Suprapubic skin (tissue), 4 donors: ENCODE data around the gene ACOT2.
"Not testable (repeated sequence)": the region's sequence is repeated elsewhere in the genome, so short reads cannot be mapped to it uniquely, and the experiment has no call there.

Experiments used
- EP300 ChIP-seq: sonication (generic); formaldehyde crosslinking; IDR thresholded peaks from one replicate; pipeline ENCODE4 v1.6.1; 2017; ENCODE audit warnings: antibody characterized with exemption
- POLR2AphosphoS5 ChIP-seq, 3 donors: sonication (generic); formaldehyde crosslinking; IDR thresholded peaks; one replicate each; pipeline ENCODE4 v1.6.1; 2017; ENCODE audit warnings: antibody characterized with exemption in 3 of 3
- TF ChIP-seq, protein P1 (sequence below), 2 donors: fragments of 200-600 bp in 1 of 2; fragments of 450-650 bp in 1 of 2; sonication (generic) in 1 of 2; IDR thresholded peaks; one replicate each; pipeline ENCODE4 v1.5.1; 2016 to 2019; ENCODE audit warnings: antibody characterized with exemption in 2 of 2, mild to moderate bottlenecking in 1 of 2, moderate library complexity in 1 of 2

- TF ChIP-seq POLR2AphosphoS5 (IDR thresholded peaks at IDR 0.05); EP300: not testable (repeated sequence)
- TF ChIP-seq, protein P1, sequence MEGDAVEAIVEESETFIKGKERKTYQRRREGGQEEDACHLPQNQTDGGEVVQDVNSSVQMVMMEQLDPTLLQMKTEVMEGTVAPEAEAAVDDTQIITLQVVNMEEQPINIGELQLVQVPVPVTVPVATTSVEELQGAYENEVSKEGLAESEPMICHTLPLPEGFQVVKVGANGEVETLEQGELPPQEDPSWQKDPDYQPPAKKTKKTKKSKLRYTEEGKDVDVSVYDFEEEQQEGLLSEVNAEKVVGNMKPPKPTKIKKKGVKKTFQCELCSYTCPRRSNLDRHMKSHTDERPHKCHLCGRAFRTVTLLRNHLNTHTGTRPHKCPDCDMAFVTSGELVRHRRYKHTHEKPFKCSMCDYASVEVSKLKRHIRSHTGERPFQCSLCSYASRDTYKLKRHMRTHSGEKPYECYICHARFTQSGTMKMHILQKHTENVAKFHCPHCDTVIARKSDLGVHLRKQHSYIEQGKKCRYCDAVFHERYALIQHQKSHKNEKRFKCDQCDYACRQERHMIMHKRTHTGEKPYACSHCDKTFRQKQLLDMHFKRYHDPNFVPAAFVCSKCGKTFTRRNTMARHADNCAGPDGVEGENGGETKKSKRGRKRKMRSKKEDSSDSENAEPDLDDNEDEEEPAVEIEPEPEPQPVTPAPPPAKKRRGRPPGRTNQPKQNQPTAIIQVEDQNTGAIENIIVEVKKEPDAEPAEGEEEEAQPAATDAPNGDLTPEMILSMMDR (IDR thresholded peaks at IDR 0.05), result not testable (repeated sequence)
Observed at GRCh38 chr14:73542961-73543360, 26.1 kb upstream of the ACOT2 start.
